ENCODE data around the gene LRRC17. TPM values are rescaled to one million over a fixed set of nuclear protein-coding genes. Genes with fewer than 3 reads are reported as not detected.

The LRRC17 gene
- total RNA-seq, 1 experiment from 2014 or later, result 0.39 TPM

DNA sequence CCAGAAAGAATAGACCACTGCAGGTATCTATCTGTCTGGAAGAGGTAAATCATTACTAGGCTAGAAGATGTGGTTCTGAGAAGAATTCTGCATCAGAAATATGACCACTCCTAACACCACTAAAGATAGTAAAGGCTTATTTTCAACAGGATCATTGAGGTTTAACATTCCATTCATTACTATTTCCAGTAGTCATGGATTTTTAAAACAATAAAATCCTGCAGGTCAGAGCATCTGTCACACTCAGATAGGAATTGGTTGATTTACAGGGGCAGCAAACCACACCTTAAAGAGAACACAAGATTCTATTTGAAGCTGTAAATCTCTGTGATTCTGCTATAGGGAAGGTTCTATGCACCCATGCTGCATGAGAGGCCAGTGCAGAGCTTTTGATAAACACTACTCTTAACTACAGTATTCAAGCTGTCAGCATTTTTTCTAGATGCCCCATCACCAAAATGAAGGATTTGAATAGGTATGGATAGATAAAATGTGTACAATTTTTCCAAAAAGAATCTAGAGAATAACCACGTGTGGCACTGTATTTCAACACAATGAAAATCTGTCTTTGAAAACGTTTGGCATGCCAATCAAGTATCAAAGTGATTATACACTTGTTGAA, 14.6 kb downstream of the LRRC17 start:
- H3K4me3 Mint-ChIP-seq (ENCODE audit: unreplicated experiment), result no peak overlapping the region
- H3K9me3 Mint-ChIP-seq (ENCODE audit: unreplicated experiment), result no peaks in the 10 kb centered on the region
- POLR2A ChIA-PET, result no interaction called here
- Histone ChIP-seq H3K9me3 (no peaks in the 10 kb centered on the region), H3K27me3 (replicated peaks; ENCODE audit: control insufficient read depth, insufficient read depth, low read length) (no peaks in the 10 kb centered on the region), H3K36me3 (ENCODE audit: control insufficient read depth, insufficient read depth, low read length) (no peaks in the 10 kb centered on the region), H3K4me3 (ENCODE audit: low read depth, low read length) (no peak overlapping the region), H3K4me1 (peaks cover 30% of the 10 kb centered on the region)
- CTCF ChIA-PET, result interaction anchor here (0.7 kb wide), 1 partner anchor 8 kb away, joined by 3 read pairs; no protein-coding TSS in a partner anchor
- H3K36me3 Mint-ChIP-seq (ENCODE audit: insufficient read depth, unreplicated experiment), result no peaks in the 10 kb centered on the region
- peaks cover 19% of the 10 kb centered on the region for H3K4me1 Mint-ChIP-seq (ENCODE audit: low read depth, unreplicated experiment)
- H3K27ac Mint-ChIP-seq (ENCODE audit: unreplicated experiment), result peak overlapping the region; percentile 29
- DNase-seq, result peak in 1 of 2 experiments; percentile 13
- intact Hi-C loops (cut with micrococcal nuclease; ENCODE audit: unreplicated experiment), result no loop called here
- TF ChIP-seq, protein P1, sequence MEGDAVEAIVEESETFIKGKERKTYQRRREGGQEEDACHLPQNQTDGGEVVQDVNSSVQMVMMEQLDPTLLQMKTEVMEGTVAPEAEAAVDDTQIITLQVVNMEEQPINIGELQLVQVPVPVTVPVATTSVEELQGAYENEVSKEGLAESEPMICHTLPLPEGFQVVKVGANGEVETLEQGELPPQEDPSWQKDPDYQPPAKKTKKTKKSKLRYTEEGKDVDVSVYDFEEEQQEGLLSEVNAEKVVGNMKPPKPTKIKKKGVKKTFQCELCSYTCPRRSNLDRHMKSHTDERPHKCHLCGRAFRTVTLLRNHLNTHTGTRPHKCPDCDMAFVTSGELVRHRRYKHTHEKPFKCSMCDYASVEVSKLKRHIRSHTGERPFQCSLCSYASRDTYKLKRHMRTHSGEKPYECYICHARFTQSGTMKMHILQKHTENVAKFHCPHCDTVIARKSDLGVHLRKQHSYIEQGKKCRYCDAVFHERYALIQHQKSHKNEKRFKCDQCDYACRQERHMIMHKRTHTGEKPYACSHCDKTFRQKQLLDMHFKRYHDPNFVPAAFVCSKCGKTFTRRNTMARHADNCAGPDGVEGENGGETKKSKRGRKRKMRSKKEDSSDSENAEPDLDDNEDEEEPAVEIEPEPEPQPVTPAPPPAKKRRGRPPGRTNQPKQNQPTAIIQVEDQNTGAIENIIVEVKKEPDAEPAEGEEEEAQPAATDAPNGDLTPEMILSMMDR (IDR thresholded peaks at IDR 0.05; ENCODE audit: insufficient read depth in 1 of 2, low read depth in 1 of 2, low read length in 1 of 2, severe bottlenecking in 1 of 2, unreplicated experiment in 1 of 2), result no peak
- no TSS peak for BruUV-seq (replicated peaks)
- H3K27me3 Mint-ChIP-seq (ENCODE audit: insufficient read depth, unreplicated experiment), result no peaks in the 10 kb centered on the region

DNA sequence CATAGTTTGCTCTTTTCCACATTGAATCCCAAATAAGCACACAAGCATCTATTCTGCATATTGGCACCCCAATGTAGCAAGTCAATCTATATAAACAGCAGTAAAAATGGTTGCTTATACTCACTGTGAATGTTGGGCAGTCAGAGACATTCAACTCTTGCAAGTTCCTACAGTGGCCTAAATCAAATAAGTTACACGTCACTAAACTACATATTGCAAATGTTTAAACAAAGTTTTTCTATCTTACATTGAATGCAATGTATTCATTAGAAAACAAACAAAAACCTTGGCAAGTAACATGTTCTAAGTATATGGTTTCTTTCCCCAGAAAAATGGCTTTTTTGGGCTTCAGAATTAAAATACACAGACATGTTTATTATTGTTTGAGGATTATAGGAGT, 19.0 kb downstream of the LRRC17 start:
- intact Hi-C loops (cut with micrococcal nuclease; ENCODE audit: unreplicated experiment), result no loop called here
- no peak for DNase-seq
- Mint-ChIP-seq H3K9me3 (ENCODE audit: unreplicated experiment) (no peaks in the 10 kb centered on the region), H3K4me3 (ENCODE audit: unreplicated experiment) (no peak overlapping the region), H3K27me3 (ENCODE audit: insufficient read depth, unreplicated experiment) (no peaks in the 10 kb centered on the region), H3K27ac (ENCODE audit: unreplicated experiment) (no peak overlapping the region), H3K36me3 (ENCODE audit: insufficient read depth, unreplicated experiment) (no peaks in the 10 kb centered on the region), H3K4me1 (ENCODE audit: low read depth, unreplicated experiment) (peaks cover 12% of the 10 kb centered on the region)
- POLR2A ChIA-PET, result no interaction called here
- Histone ChIP-seq H3K27me3 (replicated peaks; ENCODE audit: control insufficient read depth, insufficient read depth, low read length) (no peaks in the 10 kb centered on the region), H3K4me1 (peaks cover 24% of the 10 kb centered on the region), H3K9me3 (no peaks in the 10 kb centered on the region), H3K36me3 (ENCODE audit: control insufficient read depth, insufficient read depth, low read length) (no peaks in the 10 kb centered on the region), H3K4me3 (ENCODE audit: low read depth, low read length) (no peak overlapping the region)
- TF ChIP-seq, protein P1 (IDR thresholded peaks at IDR 0.05; ENCODE audit: insufficient read depth in 1 of 2, low read depth in 1 of 2, low read length in 1 of 2, severe bottlenecking in 1 of 2, unreplicated experiment in 1 of 2), result no peak
- no TSS peak for BruUV-seq (replicated peaks)
- CTCF ChIA-PET, result no interaction called here

DNA sequence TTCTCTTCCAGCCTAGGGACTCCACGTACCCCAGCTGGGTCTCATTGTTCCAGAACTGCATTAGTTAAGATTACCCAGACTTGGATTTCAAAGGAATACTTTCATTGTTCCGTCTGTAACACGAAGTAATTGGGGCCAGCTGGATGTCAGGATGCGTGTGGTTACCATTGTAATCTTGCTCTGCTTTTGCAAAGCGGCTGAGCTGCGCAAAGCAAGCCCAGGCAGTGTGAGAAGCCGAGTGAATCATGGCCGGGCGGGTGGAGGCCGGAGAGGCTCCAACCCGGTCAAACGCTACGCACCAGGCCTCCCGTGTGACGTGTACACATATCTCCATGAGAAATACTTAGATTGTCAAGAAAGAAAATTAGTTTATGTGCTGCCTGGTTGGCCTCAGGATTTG, 21.0 kb downstream of the LRRC17 start:
- Histone ChIP-seq H3K4me1 (peaks cover 4% of the 10 kb centered on the region; the same call in 1 of the 2 replicates), H3K4me3 (ENCODE audit: low read depth, low read length) (no peak overlapping the region), H3K9me3 (no peaks in the 10 kb centered on the region), H3K36me3 (ENCODE audit: control insufficient read depth, insufficient read depth, low read length) (no peaks in the 10 kb centered on the region), H3K27me3 (replicated peaks; ENCODE audit: control insufficient read depth, insufficient read depth, low read length) (no peaks in the 10 kb centered on the region)
- Mint-ChIP-seq H3K27me3 (ENCODE audit: insufficient read depth, unreplicated experiment) (no peaks in the 10 kb centered on the region), H3K36me3 (ENCODE audit: insufficient read depth, unreplicated experiment) (no peaks in the 10 kb centered on the region), H3K4me1 (ENCODE audit: low read depth, unreplicated experiment) (no peaks in the 10 kb centered on the region), H3K27ac (ENCODE audit: unreplicated experiment) (no peak overlapping the region), H3K4me3 (ENCODE audit: unreplicated experiment) (no peak overlapping the region), H3K9me3 (ENCODE audit: unreplicated experiment) (no peaks in the 10 kb centered on the region)
- POLR2A ChIA-PET, result no interaction called here
- CTCF ChIA-PET, result no interaction called here
- TF ChIP-seq, protein P1 (IDR thresholded peaks at IDR 0.05; ENCODE audit: insufficient read depth in 1 of 2, low read depth in 1 of 2, low read length in 1 of 2, severe bottlenecking in 1 of 2, unreplicated experiment in 1 of 2), result no peak
- intact Hi-C loops (cut with micrococcal nuclease; ENCODE audit: unreplicated experiment), result no loop called here
- no peak for DNase-seq
- BruUV-seq (replicated peaks), result no TSS peak

Data from Caco-2 (cell line).